Psoas muscle (tissue), 8 donors: ENCODE results near the gene CFAP99. TPM values are rescaled to one million over a fixed set of nuclear protein-coding genes. Genes with fewer than 3 reads are reported as not detected.
"Not testable (repeated sequence)": the region's sequence is repeated elsewhere in the genome, so short reads cannot be mapped to it uniquely, and the experiment has no call there.

Experiments used
- ATAC-seq, 4 donors: fragments of 200-7000 bp; cut with Tn5 transposase; one replicate each; pipeline ENCODE4 v1.9.1; 2020; ENCODE audit warnings: moderate library complexity in 3 of 4, mild to moderate bottlenecking in 2 of 4
- DNase-seq, 2 donors: peaks; one replicate each; pipeline ENCODE4 v3.0.0-alpha.2; 2020
- H3K27ac ChIP-seq: fragments of 200-600 bp; one replicate; pipeline ENCODE4 v1.8.0; 2022
- H3K27me3 ChIP-seq, 3 donors: fragments of 200-600 bp in 1 of 3; one replicate each; pipeline versions ENCODE4 v1.6.1 to v1.8.0; 2013 to 2022; ENCODE audit warnings: low read length in 2 of 3, mild to moderate bottlenecking in 2 of 3, moderate library complexity in 1 of 3; ENCODE audit not compliant: insufficient read depth in 3 of 3
- H3K36me3 ChIP-seq, 2 donors: fragments of 200-600 bp in 1 of 2; one replicate each; pipeline versions ENCODE4 v1.6.1 to v1.8.0; 2013 to 2022; ENCODE audit warnings: low read depth in 1 of 2, mild to moderate bottlenecking in 1 of 2, moderate library complexity in 1 of 2; ENCODE audit not compliant: insufficient read depth in 1 of 2
- H3K4me1 ChIP-seq: fragments of 200-600 bp; one replicate; pipeline ENCODE4 v1.8.0; 2022
- H3K4me3 ChIP-seq: fragments of 200-600 bp; one replicate; pipeline ENCODE4 v1.8.0; 2022; ENCODE audit warnings: mild to moderate bottlenecking
- H3K9me3 ChIP-seq: fragments of 200-600 bp; one replicate; pipeline ENCODE4 v1.8.0; 2022
- CTCF ChIP-seq: fragments of 200-600 bp; IDR thresholded peaks from one replicate; pipeline ENCODE4 v1.8.0; 2022; ENCODE audit warnings: antibody characterized with exemption
- WGBS, 3 donors: extraction: QIAGEN DNeasy Blood & Tissue Kit; methylation state at CpG; one replicate each; pipeline versions ENCODE4 v1.1.6 to v1.1.7; 2013; 5-methylcytosine and 5-hydroxymethylcytosine counted together
- intact Hi-C, 2 donors: fragments of 100-400 bp; cut with DNase I; formaldehyde crosslinking; loops; one replicate each; pipeline versions ENCODE4 v1.11.0 to v1.14.2; 2022
- polyA plus RNA-seq, 3 donors: library from polyadenylated mRNA; stranded (reverse); fragments of 200-250 nt; gene quantifications; one replicate each; pipeline ENCODE4 v1.2.3, GENCODE V29; 2013
- total RNA-seq, 4 donors: library from RNA; stranded (reverse); fragmentation: NEBNext Ultra II Directional in 2 of 4; extraction: Animal tissue kit (Norgen Biotek cat#: 25700) in 2 of 4; gene quantifications; one replicate each; pipeline versions ENCODE4 v1.2.1 to v1.2.4, GENCODE V29; 2021 to 2023
- donor health status: healthy with polysubstance abuse.
- donor health status: DM: no; HTN: no; CAD: no; lungs with moderate emphysema.
- donor health status: Bipolar disorder and iron deficiency.
- donor health status: healthy.
- donor health status: DM: yes; HTN: yes; CAD: no.
- donor health status: DM: no; HTN: no; CAD: no.
- donor health status: DM: no; HTN: no; CAD: no.
- donor health status: DM: yes; HTN: yes; CAD: no.

The CFAP99 gene
- total and polyA plus RNA-seq, 7 donors, result 0.03 TPM; not detected in 5

DNA sequence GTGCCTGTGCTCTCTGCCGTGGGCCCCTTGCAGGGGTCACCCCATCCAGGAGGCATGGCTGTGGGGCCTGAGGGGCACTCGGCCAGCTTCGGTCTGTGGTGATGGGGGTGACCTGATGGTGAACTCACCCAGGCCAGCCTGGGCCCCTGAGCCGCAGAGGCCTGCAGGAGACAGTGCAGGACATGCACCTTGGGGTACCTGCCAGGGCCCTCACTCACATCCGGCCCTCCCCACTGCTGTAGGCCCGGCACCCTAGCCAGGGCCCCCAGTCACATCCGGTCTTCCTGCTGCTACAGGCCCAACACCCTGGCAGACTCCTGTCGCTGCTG is 7.3 kb downstream of the CFAP99 start:
- H3K4me1 ChIP-seq, result peaks cover 6% of the 10 kb centered on the region
- H3K36me3 ChIP-seq, result no peaks in the 10 kb centered on the region
- TF ChIP-seq CTCF, result no peak
- intact Hi-C loops, result no loop called here
- ATAC-seq, result no peak
- no peak overlapping the region for H3K27ac ChIP-seq
- no peak overlapping the region for H3K4me3 ChIP-seq
- WGBS, 3 donors, result 88 to 90% (median 90%) methylated on average over 8 of the region's 8 CpGs
- DNase-seq, result peak in 1 of 2 donors; percentile 45
- no peaks in the 10 kb centered on the region for H3K9me3 ChIP-seq
- H3K27me3 ChIP-seq, result no peaks in the 10 kb centered on the region

DNA sequence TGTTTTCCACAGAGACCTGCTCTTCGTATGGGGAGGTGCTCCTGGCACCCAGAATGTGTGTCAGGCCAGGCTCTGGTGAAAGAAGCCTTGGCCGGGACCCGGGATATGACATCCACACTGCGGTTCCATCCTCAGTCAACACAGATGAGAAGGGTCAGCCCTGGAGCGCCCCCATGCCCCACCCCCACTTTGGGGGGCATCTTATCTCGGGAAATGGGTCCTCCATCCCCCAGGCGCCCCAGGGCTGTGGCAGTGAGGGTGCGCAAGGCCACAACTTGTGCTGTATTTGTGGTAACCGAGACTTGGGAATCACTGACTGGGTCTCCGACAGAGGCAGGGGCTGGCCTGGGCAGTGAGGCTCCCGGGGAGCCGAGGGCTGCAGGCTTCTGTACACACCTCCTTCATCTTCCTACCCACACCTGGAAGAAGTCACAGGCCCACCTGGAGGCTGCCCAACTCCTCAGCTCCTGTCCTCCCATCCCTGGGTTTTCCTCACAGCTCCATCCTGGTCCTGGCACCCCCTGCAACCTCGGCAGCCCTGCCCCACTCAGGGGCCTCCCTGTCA is 8.0 kb downstream of the CFAP99 start:
- intact Hi-C loops, result no loop called here
- no peak overlapping the region for H3K27ac ChIP-seq
- no peaks in the 10 kb centered on the region for H3K36me3 ChIP-seq
- H3K27me3 ChIP-seq, result no peaks in the 10 kb centered on the region
- H3K9me3 ChIP-seq, result no peaks in the 10 kb centered on the region
- DNase-seq, result peak in 1 of 2 donors; percentile 48
- no peak for TF ChIP-seq CTCF
- WGBS, 3 donors, result 84 to 88% (median 85%) methylated on average over 12 to 13 of the region's 13 CpGs
- no peak for ATAC-seq
- H3K4me1 ChIP-seq, result peaks cover 6% of the 10 kb centered on the region
- no peak overlapping the region for H3K4me3 ChIP-seq

DNA sequence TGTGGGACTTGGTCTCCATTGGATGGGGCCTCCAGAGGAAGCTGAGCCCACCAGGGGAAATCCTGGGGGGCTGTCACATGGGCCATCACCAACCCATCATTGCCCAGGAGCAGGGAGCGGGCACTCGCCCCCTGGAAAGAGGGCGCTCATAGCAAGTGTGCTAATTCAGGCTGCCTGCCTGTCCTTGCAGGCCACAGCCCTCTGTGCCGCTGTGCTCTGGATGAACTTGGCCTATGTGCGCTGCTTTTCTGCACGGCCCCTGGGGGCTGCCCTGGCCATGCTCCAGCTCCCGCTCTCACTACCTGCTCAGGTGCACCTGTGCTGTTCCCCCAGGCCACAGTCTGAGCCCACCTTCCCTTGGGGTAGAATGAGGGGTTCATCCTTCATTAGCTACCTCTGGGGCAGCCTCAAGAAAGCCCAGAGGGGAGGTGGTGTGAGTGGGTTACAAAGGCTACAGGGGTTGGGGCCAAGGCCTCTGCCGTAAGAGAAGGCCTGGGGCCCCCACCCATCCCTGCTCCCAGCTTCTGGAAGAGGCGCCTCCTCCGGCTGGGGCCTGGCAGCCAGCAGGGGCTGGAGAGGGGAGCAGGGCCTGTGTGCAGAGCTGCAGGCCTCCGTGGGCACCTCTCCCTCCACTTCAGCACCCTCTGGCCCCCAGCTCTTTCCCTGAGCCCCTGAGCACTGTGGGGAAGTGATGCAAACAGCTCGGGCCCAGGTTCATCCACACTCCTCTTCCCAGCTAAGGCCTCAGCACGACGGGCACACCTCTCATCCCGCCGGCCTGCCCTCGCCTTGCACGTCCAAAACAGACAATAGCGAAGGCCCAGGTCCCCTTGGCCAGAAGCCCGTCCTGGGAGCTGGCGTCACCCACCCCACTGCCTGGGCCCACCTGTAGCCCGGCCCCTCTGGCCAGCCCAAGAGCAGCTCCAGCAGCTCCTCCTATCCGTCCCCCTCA is 8.9 kb downstream of the CFAP99 start:
- peaks cover 9% of the 10 kb centered on the region for H3K4me1 ChIP-seq
- intact Hi-C loops, result no loop called here
- no peaks in the 10 kb centered on the region for H3K9me3 ChIP-seq
- H3K36me3 ChIP-seq, result no peaks in the 10 kb centered on the region
- TF ChIP-seq CTCF, result no peak
- no peak overlapping the region for H3K27ac ChIP-seq
- H3K27me3 ChIP-seq, result no peaks in the 10 kb centered on the region
- 84 to 90% (median 88%) methylated on average over 19 to 23 of the region's 23 CpGs for WGBS, 3 donors
- H3K4me3 ChIP-seq, result no peak overlapping the region
- DNase-seq (peak in 1 of 2 donors; percentile 37), ATAC-seq (no peak)

DNA sequence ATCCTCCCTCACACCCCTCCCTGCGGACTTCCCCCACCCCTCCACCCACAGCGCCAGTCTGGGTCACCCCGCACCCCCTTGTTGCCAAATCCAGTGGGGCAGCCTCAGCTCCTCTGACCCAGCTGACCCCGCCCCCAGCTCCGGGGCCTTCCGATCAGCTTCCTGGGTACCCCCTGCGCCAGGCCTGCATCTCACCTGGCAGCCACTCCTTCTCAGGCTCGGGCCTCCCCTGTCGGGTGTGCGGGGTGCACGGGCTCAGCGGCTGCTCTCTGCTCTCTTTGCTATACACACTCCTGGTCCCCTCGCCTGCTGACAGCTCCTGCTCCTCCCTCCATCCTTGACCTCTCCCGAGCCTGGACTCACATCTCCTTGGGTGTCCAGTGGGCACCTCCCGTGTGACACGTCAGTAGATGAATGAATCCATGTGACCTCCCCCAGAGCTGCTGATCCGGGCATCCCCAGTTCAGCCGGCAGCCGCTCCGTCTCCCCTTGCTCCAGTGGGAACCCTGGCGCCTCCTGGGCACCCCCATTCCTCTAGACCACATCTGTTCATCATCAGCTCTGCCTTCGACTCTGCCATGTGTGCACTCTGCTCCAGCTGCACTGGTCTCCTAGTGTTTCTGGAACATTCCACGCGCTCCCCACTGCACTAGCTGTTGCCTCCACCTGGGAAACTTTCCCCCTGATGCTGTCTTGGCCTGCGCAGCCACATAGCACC is 9.9 kb downstream of the CFAP99 start:
- Histone ChIP-seq H3K4me1 (peaks cover 19% of the 10 kb centered on the region), H3K4me3 (no peak overlapping the region), H3K9me3 (no peaks in the 10 kb centered on the region), H3K27me3 (no peaks in the 10 kb centered on the region), H3K27ac (no peak overlapping the region), H3K36me3 (no peaks in the 10 kb centered on the region)
- ATAC-seq (no peak), DNase-seq (no peak)
- intact Hi-C loops, result no loop called here
- 81 to 84% (median 81%) methylated on average over 24 to 25 of the region's 25 CpGs for WGBS, 3 donors
- no peak for TF ChIP-seq CTCF

DNA sequence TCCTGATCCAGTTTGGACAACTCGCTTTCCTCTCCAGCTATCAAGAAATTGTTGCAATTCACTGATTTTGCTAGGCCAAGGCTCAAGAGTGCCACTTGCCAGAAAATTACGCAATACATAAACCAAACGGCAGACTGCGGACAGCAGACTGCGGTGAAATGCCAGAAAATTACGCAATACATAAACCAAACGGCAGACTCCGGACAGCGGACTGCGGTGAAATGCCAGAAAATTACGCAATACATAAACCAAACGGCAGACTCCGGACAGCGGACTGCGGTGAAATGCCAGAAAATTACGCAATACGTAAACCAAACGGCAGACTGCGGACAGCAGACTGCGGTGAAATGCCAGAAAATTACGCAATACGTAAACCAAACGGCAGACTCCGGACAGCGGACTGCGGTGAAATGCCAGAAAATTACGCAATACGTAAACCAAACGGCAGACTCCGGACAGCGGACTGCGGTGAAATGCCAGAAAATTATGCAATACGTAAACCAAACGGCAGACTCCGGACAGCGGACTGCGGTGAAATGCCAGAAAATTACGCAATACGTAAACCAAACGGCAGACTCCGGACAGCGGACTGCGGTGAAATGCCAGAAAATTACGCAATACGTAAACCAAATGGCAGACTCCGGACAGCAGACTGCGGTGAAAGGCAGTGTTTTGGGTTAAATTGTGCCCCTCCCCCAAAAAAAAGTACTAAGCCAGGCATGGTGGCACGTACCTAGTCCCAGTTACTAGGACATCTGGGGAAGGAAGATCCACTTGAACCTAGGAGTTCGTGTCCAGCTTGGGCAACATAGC is 11.4 kb downstream of the CFAP99 start:
- 26 to 52% (median 27%) methylated on average over 24 to 29 of the region's 49 CpGs for WGBS, 3 donors
- H3K36me3 ChIP-seq, H3K27me3 ChIP-seq, intact Hi-C loops, H3K4me3 ChIP-seq, ATAC-seq, H3K9me3 ChIP-seq: not testable (repeated sequence)
- peak in 1 of 2 donors; percentile 19 for DNase-seq
- peaks cover 24% of the 10 kb centered on the region for H3K4me1 ChIP-seq
- peak overlapping the region; percentile 69 for H3K27ac ChIP-seq
